Lung (tissue), 12 donors: ENCODE results near the gene VTI1A. TPM values are rescaled to one million over a fixed set of nuclear protein-coding genes. Genes with fewer than 3 reads are reported as not detected.

Experiments used
- ATAC-seq: fragments of 200-7000 bp; cut with Tn5 transposase; one replicate; pipeline ENCODE4 v1.9.1; 2020; ENCODE audit warnings: moderate number of reproducible peaks; ENCODE audit not compliant: insufficient read depth, low FRiP score
- DNase-seq, 3 donors: peaks; one replicate each; pipeline ENCODE4 v3.0.0-alpha.2; 2013 to 2017
- H3K27ac ChIP-seq, 2 donors: one replicate each; pipeline ENCODE4 v1.5.1; 2013; ENCODE audit warnings: mild to moderate bottlenecking in 2 of 2, moderate library complexity in 2 of 2, control low read depth in 1 of 2, inconsistent platforms in 1 of 2, low read depth in 1 of 2, low read length in 1 of 2
- H3K27me3 ChIP-seq, 3 donors: one replicate each; pipeline ENCODE4 v1.5.1; 2013; ENCODE audit warnings: low read length in 2 of 3; ENCODE audit not compliant: control insufficient read depth in 3 of 3, insufficient read depth in 3 of 3
- H3K36me3 ChIP-seq, 4 donors: one replicate each; pipeline ENCODE4 v1.5.1; 2013; ENCODE audit warnings: low read length in 4 of 4, mild to moderate bottlenecking in 1 of 4, moderate library complexity in 1 of 4; ENCODE audit not compliant: control insufficient read depth in 4 of 4, insufficient read depth in 4 of 4
- H3K4me1 ChIP-seq, 5 donors: one replicate each; pipeline ENCODE4 v1.5.1; 2013; ENCODE audit warnings: low read length in 5 of 5, mild to moderate bottlenecking in 2 of 5, moderate library complexity in 1 of 5; ENCODE audit not compliant: control insufficient read depth in 5 of 5, insufficient read depth in 5 of 5
- H3K4me3 ChIP-seq: one replicate; pipeline ENCODE4 v1.5.1; 2013; ENCODE audit warnings: mild to moderate bottlenecking, control low read depth, moderate library complexity
- H3K9ac ChIP-seq, 2 donors: one replicate each; pipeline ENCODE4 v1.5.1; 2013; ENCODE audit warnings: low read length in 2 of 2, control low read depth in 1 of 2; ENCODE audit not compliant: insufficient read depth in 1 of 2
- H3K9me3 ChIP-seq, 4 donors: one replicate each; pipeline ENCODE4 v1.5.1; 2013; ENCODE audit warnings: low read length in 3 of 4, mild to moderate bottlenecking in 1 of 4, moderate library complexity in 1 of 4; ENCODE audit not compliant: control insufficient read depth in 4 of 4, insufficient read depth in 3 of 4
- CTCF ChIP-seq: IDR thresholded peaks from 2 replicates; pipeline ENCODE4 v1.5.1; 2012; ENCODE audit warnings: mild to moderate bottlenecking; ENCODE audit errors: control extremely low read depth, extremely low read depth
- WGBS, 2 donors: extraction: QIAGEN DNeasy Blood & Tissue Kit; methylation state at CpG; one replicate each; pipeline ENCODE4 v1.1.7; 2013; 5-methylcytosine and 5-hydroxymethylcytosine counted together
- polyA plus RNA-seq, 2 donors: library from polyadenylated mRNA; stranded (reverse); fragments of 200-250 nt; gene quantifications; one replicate each; pipeline ENCODE4 v1.2.1, GENCODE V29; 2013
- total RNA-seq, 2 donors: library from RNA; depleted of rRNA in 1 of 2; stranded (reverse); fragments of >200 nt in 1 of 2; gene quantifications; one replicate each; pipeline ENCODE4 v1.2.1, GENCODE V29; 2014 to 2021
- donor health status: control.
- donor health status: control.
- donor health status: Bipolar disorder and iron deficiency.
- donor health status: healthy.
- donor health status: DM: yes; HTN: yes; CAD: no.

Gene VTI1A
- total and polyA plus RNA-seq, 4 donors: 9.2 to 48.2 (median 28.4) TPM

GRCh38 chr10:112409755-112410154 is 37.3 kb upstream of the VTI1A start:
- DNase-seq (no peak), ATAC-seq (no peak)
- no peak overlapping the region for H3K27ac ChIP-seq
- H3K36me3 ChIP-seq: peaks cover 0 to 30% (median 1%) of the 10 kb centered on the region in 4 donors
- no peaks in the 10 kb centered on the region for H3K4me1 ChIP-seq
- no peak overlapping the region for H3K4me3 ChIP-seq
- H3K9me3 ChIP-seq: no peaks in the 10 kb centered on the region
- 75 to 82% methylated on average over 4 of the region's 4 CpGs for WGBS, 2 donors
- no peaks in the 10 kb centered on the region for H3K27me3 ChIP-seq
- TF ChIP-seq CTCF: no peak
- H3K9ac ChIP-seq: no peak overlapping the region

- ATAC-seq (no peak), DNase-seq (no peak)
- no peaks in the 10 kb centered on the region for H3K27me3 ChIP-seq
- H3K4me1 ChIP-seq: no peaks in the 10 kb centered on the region
- peaks cover 0 to 33% (median 0%) of the 10 kb centered on the region in 4 donors for H3K36me3 ChIP-seq
- 96 to 99% methylated on average over 2 of the region's 2 CpGs for WGBS, 2 donors
- TF ChIP-seq CTCF: no peak
- no peak overlapping the region for H3K4me3 ChIP-seq
- H3K9me3 ChIP-seq: no peaks in the 10 kb centered on the region
- no peak overlapping the region for H3K27ac ChIP-seq
- H3K9ac ChIP-seq: no peak overlapping the region
These were observed 34.3 kb upstream of the VTI1A start for GRCh38 chr10:112412696-112413095.

GRCh38 chr10:112421731-112422130 is 25.3 kb upstream of the VTI1A start:
- no peak overlapping the region for H3K4me3 ChIP-seq
- H3K36me3 ChIP-seq: peaks cover 0 to 32% (median 2%) of the 10 kb centered on the region in 4 donors
- no peaks in the 10 kb centered on the region for H3K4me1 ChIP-seq
- no peak for ATAC-seq
- WGBS, 2 donors: 91 to 96% methylated on average over 3 of the region's 3 CpGs
- DNase-seq: no peak
- TF ChIP-seq CTCF: no peak
- no peaks in the 10 kb centered on the region for H3K9me3 ChIP-seq
- H3K27ac ChIP-seq: no peak overlapping the region
- H3K27me3 ChIP-seq: no peaks in the 10 kb centered on the region
- no peak overlapping the region for H3K9ac ChIP-seq

- no peaks in the 10 kb centered on the region for H3K27me3 ChIP-seq
These were observed 22.4 kb upstream of the VTI1A start for GRCh38 chr10:112424651-112425050.

More at GRCh38 chr10:112424651-112425050, 22.4 kb upstream of the VTI1A start:
- H3K27ac ChIP-seq: no peak overlapping the region
- ATAC-seq (no peak), DNase-seq (no peak)
- 78 to 93% methylated on average over 2 of the region's 2 CpGs for WGBS, 2 donors
- TF ChIP-seq CTCF: no peak
- peaks cover 0 to 40% (median 8%) of the 10 kb centered on the region in 4 donors for H3K36me3 ChIP-seq
- no peak overlapping the region for H3K4me3 ChIP-seq
- H3K9me3 ChIP-seq: no peaks in the 10 kb centered on the region
- H3K9ac ChIP-seq: no peak overlapping the region
- no peaks in the 10 kb centered on the region for H3K4me1 ChIP-seq
